HepG2 (cell line): ENCODE results near the gene TRPV4. TPM values are rescaled to one million over a fixed set of nuclear protein-coding genes. Genes with fewer than 3 reads are reported as not detected.

Source experiments
- ARID4A ChIP-seq: sonication (generic); formaldehyde crosslinking; IDR thresholded peaks from 2 replicates; pipeline ENCODE4 v1.5.0; 2020; ENCODE audit warnings: mild to moderate bottlenecking, missing genetic modification reagents, borderline replicate concordance
- CHD4 ChIP-seq: fragments of 200-600 bp; sonication (generic); IDR thresholded peaks from 2 replicates; pipeline ENCODE4 v1.7.0; 2017; ENCODE audit warnings: mild to moderate bottlenecking, low read length, borderline replicate concordance
- DMAP1 ChIP-seq: IDR thresholded peaks from 2 replicates; pipeline ENCODE4 v1.6.1; 2016
- E2F5 ChIP-seq: sonication (generic); formaldehyde crosslinking; conservative IDR thresholded peaks from 2 replicates; pipeline ENCODE4 v1.4.0; 2020; ENCODE audit warnings: missing genetic modification reagents
- HNRNPL ChIP-seq: fragments of 200-400 bp; formaldehyde crosslinking; IDR thresholded peaks from 2 replicates; pipeline ENCODE4 v1.6.1; 2017; ENCODE audit warnings: mild to moderate bottlenecking, low read depth, low read length
- LRRFIP1 ChIP-seq: sonication (generic); formaldehyde crosslinking; conservative IDR thresholded peaks from 2 replicates; pipeline ENCODE4 v1.4.0; 2020; ENCODE audit warnings: missing genetic modification reagents
- MIER3 ChIP-seq: IDR thresholded peaks from 2 replicates; pipeline ENCODE4 v1.6.1; 2016; ENCODE audit warnings: missing compliant biosample characterization, borderline replicate concordance
- MXI1 ChIP-seq: IDR thresholded peaks from 3 replicates; pipeline ENCODE4 v1.6.1; 2012; ENCODE audit warnings: low read depth, low read length, inconsistent platforms, borderline replicate concordance
- RXRA ChIP-seq: sonication (generic); formaldehyde crosslinking; IDR thresholded peaks from 2 replicates; pipeline ENCODE4 v1.5.1; 2020; ENCODE audit warnings: missing genetic modification reagents
- RXRB ChIP-seq: IDR thresholded peaks from 2 replicates; pipeline ENCODE4 v1.6.1; 2016; ENCODE audit warnings: borderline replicate concordance, missing genetic modification reagents, missing compliant biosample characterization
- THAP9 ChIP-seq: sonication (generic); formaldehyde crosslinking; IDR thresholded peaks from 2 replicates; pipeline ENCODE4; 2020; ENCODE audit warnings: missing genetic modification reagents, mild to moderate bottlenecking, borderline replicate concordance
- ZMYM4 ChIP-seq: sonication (generic); formaldehyde crosslinking; IDR thresholded peaks from 2 replicates; pipeline ENCODE4 v1.8.1; 2023; ENCODE audit warnings: mild to moderate bottlenecking, missing genetic modification reagents
- ZNF24 ChIP-seq: fragments of 450-650 bp; IDR thresholded peaks from 2 replicates; pipeline ENCODE4 v1.6.1; 2017; ENCODE audit warnings: antibody characterized with exemption, mild to moderate bottlenecking
- ZNF484 ChIP-seq: sonication (generic); formaldehyde crosslinking; IDR thresholded peaks from 2 replicates; pipeline ENCODE4 v1.5.1; 2020; ENCODE audit warnings: mild to moderate bottlenecking, low read depth, missing genetic modification reagents, borderline replicate concordance
- ZNF580 ChIP-seq: IDR thresholded peaks from 2 replicates; pipeline ENCODE4 v1.6.1; 2016; ENCODE audit warnings: low read depth, borderline replicate concordance
- polyA plus RNA-seq, 8 experiments: library from polyadenylated mRNA; depleted of rRNA in 3 of 8; stranded (reverse) in 7 of 8; unstranded in 1 of 8; fragments of >200 nt; fragmentation: Illumina TruSeq in 4 of 8; extraction: Trizol in 4 of 8; gene quantifications; 2 replicates each; pipeline versions ENCODE4 v1.2.1 to v1.2.3, GENCODE V29; 2011 to 2016; ENCODE audit warnings: low read depth in 4 of 8, missing spikeins in 1 of 8, mixed read lengths in 1 of 8; ENCODE audit not compliant: insufficient read depth in 1 of 8
- total RNA-seq, 5 experiments: library from RNA; depleted of rRNA; stranded (reverse); fragments of >200 nt; fragmentation: Illumina TruSeq; extraction: Trizol; gene quantifications; 2 replicates each; pipeline ENCODE4 v1.2.3, GENCODE V29; 2016; ENCODE audit warnings: low read depth in 1 of 5

TRPV4 gene
- total and polyA plus RNA-seq, 2 of the 13 experiments (the other 11 are each of a cell fraction or from before 2014, with no cell fraction given): 0.66 to 4.7 TPM

GRCh38 chr12:109844983-109845823, 12.0 kb upstream of the TRPV4 start (continued):
- TF ChIP-seq ARID4A: peak; percentile 31; the same call in 1 of the 2 replicates
- TF ChIP-seq HNRNPL: peak; percentile 51; the same call in 1 of the 2 replicates
- peak; percentile 46; the same call in 2 of the 3 replicates for TF ChIP-seq MXI1
- TF ChIP-seq THAP9 (CRISPR knock-in tag): peak; percentile 71; the same call in 1 of the 2 replicates
- TF ChIP-seq DMAP1 (CRISPR knock-in tag): 0 out of 2 replicates have a peak, but pooled peaks have one; percentile 24
- peak; percentile 44; the same call in 1 of the 2 replicates for TF ChIP-seq MIER3 (CRISPR knock-in tag)
- peak; percentile 92 for TF ChIP-seq CHD4
- TF ChIP-seq ZNF484 (CRISPR knock-in tag): no peak
- TF ChIP-seq RXRA: peak; percentile 96
- no peak for TF ChIP-seq LRRFIP1 (CRISPR knock-in tag)
- TF ChIP-seq ZNF580 (CRISPR knock-in tag): peak; percentile 12; the same call in 1 of the 2 replicates
- TF ChIP-seq E2F5: 0 out of 2 replicates have a peak, but pooled peaks have one; percentile 55
- peak; percentile 91 for TF ChIP-seq RXRB (CRISPR knock-in tag)
- TF ChIP-seq ZMYM4 (CRISPR knock-in tag): peak; percentile 55; the same call in 1 of the 2 replicates
- TF ChIP-seq ZNF24: 0 out of 2 replicates have a peak, but pooled peaks have one; percentile 11
